Smooth muscle cell (in vitro differentiated cells): Measurements from ENCODE around the gene RNF220. TPM values are rescaled to one million over a fixed set of nuclear protein-coding genes. Genes with fewer than 3 reads are reported as not detected.

Source experiments
- DNase-seq: peaks from one replicate; lab custom pipeline; 2025; ENCODE audit not compliant: unreplicated experiment; lab: John Stamatoyannopoulos, UW
- H2AFZ ChIP-seq: fragments of 200-600 bp; sonication (generic); 2 replicates; pipeline ENCODE4 v1.6.0; 2016; ENCODE audit warnings: antibody characterized with exemption, low read depth, mild to moderate bottlenecking
- H3F3A ChIP-seq: fragments of 200-600 bp; sonication (generic); 2 replicates; pipeline ENCODE4 v1.6.0; 2017; ENCODE audit warnings: antibody characterized with exemption, low read depth
- H3K27ac ChIP-seq: fragments of 200-600 bp; sonication (generic); 2 replicates; pipeline ENCODE4 v1.5.1; 2016; ENCODE audit warnings: low read depth, mild to moderate bottlenecking
- H3K27me3 ChIP-seq: fragments of 200-600 bp; sonication (generic); 2 replicates; pipeline ENCODE4 v1.6.1; 2016; ENCODE audit warnings: low read depth, mild to moderate bottlenecking
- H3K36me3 ChIP-seq: fragments of 200-600 bp; sonication (generic); 2 replicates; pipeline ENCODE4 v1.5.1; 2016; ENCODE audit warnings: low read depth
- H3K4me1 ChIP-seq: fragments of 200-600 bp; sonication (generic); 2 replicates; pipeline ENCODE4 v1.5.1; 2016; ENCODE audit warnings: low read depth
- H3K4me2 ChIP-seq: fragments of 200-600 bp; sonication (generic); 2 replicates; pipeline ENCODE4 v1.6.0; 2016; ENCODE audit warnings: mild to moderate bottlenecking
- H3K4me3 ChIP-seq: fragments of 200-600 bp; sonication (generic); 2 replicates; pipeline ENCODE4 v1.5.1; 2016; ENCODE audit warnings: mild to moderate bottlenecking
- H3K79me2 ChIP-seq: fragments of 200-600 bp; sonication (generic); 2 replicates; pipeline ENCODE4 v1.6.0; 2016; ENCODE audit warnings: low read depth, mild to moderate bottlenecking
- H3K9ac ChIP-seq: fragments of 200-600 bp; sonication (generic); 2 replicates; pipeline ENCODE4 v1.6.0; 2016; ENCODE audit warnings: low read depth
- H3K9me3 ChIP-seq: fragments of 200-600 bp; sonication (generic); replicated peaks from 2 replicates; pipeline ENCODE4 v1.5.1; 2016; ENCODE audit warnings: low read depth
- H4K20me1 ChIP-seq: fragments of 200-600 bp; sonication (generic); 2 replicates; pipeline ENCODE4 v1.6.0; 2016; ENCODE audit warnings: low read depth
- WGBS: methylation state at CpG from one replicate; pipeline ENCODE4 v1.1.7; 2016; ENCODE audit warnings: low lambda C conversion rate; 5-methylcytosine and 5-hydroxymethylcytosine counted together
- polyA plus RNA-seq: library from polyadenylated mRNA; unstranded; fragments of >200 nt; fragmentation: Nextera tagmentation; extraction: Ambion mirVana; gene quantifications from 2 replicates; pipeline ENCODE4 v1.2.1, GENCODE V29; 2016
- total RNA-seq: library from RNA; depleted of rRNA; stranded (reverse); fragments of >200 nt; gene quantifications from 2 replicates; pipeline ENCODE4 v1.2.3, GENCODE V29; 2014
- TF ChIP-seq, protein P1 (sequence below): fragments of 200-600 bp; sonication (generic); IDR thresholded peaks from 2 replicates; pipeline ENCODE4 v1.5.1; 2017; ENCODE audit warnings: borderline replicate concordance, mild to moderate bottlenecking, antibody characterized with exemption; ENCODE audit not compliant: insufficient read depth, poor library complexity, severe bottlenecking

Gene RNF220
- total and polyA plus RNA-seq, 2 experiments from 2014 or later, result 65.8 to 71.1 TPM

DNA sequence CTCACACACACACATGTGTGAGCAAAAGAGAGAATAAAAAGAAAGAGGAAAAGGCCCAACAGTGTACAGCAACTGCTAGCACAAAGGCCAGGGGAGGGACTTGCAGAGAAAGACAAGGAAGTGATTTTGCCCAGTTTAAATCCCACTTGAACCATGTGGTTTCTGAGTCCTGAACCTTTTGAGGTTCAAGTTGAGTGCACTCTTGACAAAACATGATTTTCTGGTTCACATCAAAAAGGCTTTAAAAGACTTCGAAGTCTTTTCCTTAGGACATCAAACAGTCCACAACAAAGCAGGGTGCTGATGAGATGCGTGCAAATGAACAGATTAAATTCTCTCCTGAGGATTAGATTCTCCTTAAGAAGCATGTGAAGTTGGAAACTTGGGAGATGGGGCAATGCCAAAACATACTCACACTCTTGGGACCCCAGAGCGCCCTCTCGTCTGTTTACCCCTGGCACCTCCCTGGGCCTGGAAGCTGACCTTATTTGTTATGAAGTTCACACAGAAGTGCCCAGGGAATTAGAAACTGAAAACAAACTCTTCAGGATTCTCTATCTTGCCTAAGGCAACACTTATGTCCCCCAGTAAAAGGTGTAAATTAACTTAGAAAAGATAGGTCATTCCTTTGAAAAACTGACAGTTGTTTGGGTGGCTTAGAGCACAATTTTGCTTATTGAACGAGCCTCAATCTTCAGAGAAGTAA lies 31.5 kb downstream of the RNF220 start:
- Histone ChIP-seq H3K4me2 (no peak overlapping the region), H3K27me3 (peaks cover 14% of the 10 kb centered on the region), H3K27ac (no peak overlapping the region), H3K9me3 (no peaks in the 10 kb centered on the region), H3K36me3 (no peaks in the 10 kb centered on the region), H3K4me3 (no peak overlapping the region), H3K9ac (no peak overlapping the region), H3K4me1 (no peaks in the 10 kb centered on the region), H2AFZ (peak overlapping the region; percentile 37), H4K20me1 (no peaks in the 10 kb centered on the region), H3F3A (no peaks in the 10 kb centered on the region), H3K79me2 (no peaks in the 10 kb centered on the region)
- DNase-seq, result no peak
- WGBS, result 79% methylated on average over 5 of the region's 5 CpGs
- TF ChIP-seq, protein P1, sequence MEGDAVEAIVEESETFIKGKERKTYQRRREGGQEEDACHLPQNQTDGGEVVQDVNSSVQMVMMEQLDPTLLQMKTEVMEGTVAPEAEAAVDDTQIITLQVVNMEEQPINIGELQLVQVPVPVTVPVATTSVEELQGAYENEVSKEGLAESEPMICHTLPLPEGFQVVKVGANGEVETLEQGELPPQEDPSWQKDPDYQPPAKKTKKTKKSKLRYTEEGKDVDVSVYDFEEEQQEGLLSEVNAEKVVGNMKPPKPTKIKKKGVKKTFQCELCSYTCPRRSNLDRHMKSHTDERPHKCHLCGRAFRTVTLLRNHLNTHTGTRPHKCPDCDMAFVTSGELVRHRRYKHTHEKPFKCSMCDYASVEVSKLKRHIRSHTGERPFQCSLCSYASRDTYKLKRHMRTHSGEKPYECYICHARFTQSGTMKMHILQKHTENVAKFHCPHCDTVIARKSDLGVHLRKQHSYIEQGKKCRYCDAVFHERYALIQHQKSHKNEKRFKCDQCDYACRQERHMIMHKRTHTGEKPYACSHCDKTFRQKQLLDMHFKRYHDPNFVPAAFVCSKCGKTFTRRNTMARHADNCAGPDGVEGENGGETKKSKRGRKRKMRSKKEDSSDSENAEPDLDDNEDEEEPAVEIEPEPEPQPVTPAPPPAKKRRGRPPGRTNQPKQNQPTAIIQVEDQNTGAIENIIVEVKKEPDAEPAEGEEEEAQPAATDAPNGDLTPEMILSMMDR, result no peak

DNA sequence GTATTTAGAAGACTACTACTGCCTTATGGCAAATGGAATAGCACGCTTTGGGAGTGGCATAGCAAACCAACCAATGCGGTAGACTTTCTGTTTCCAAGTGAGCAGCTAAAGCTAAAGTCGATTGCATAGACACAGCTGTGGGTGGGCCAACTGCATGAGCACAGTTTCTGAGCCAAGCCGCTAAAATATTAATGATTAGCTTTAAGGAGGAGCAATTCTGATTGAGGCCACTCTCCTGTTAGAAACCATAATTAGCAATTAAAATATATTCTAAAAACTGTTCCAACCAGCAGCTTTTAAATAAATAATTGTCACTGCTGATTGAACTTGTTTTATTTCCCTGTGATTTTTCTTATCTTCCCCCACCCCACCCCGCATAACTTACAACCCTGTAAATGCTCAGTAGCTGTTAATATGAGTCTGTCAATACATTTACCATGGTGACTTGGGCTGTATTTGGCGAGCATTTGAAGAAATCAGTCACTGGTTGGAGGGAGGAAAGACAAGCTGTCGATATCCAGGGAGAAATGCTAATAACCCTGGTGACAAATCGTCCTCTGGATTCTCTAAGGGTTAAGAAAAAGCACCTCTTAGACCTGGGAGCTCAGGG lies 32.2 kb downstream of the RNF220 start:
- 56% methylated on average over 8 of the region's 8 CpGs for WGBS
- Histone ChIP-seq H3K79me2 (no peaks in the 10 kb centered on the region), H2AFZ (no peak overlapping the region), H4K20me1 (no peaks in the 10 kb centered on the region), H3K9ac (no peak overlapping the region), H3K4me1 (no peaks in the 10 kb centered on the region), H3K9me3 (no peaks in the 10 kb centered on the region), H3K27me3 (peaks cover 19% of the 10 kb centered on the region), H3K27ac (no peak overlapping the region), H3K36me3 (no peaks in the 10 kb centered on the region), H3K4me3 (no peak overlapping the region), H3K4me2 (no peak overlapping the region), H3F3A (no peaks in the 10 kb centered on the region)
- DNase-seq, result no peak
- TF ChIP-seq, protein P1, result no peak

GRCh38 chr1:44442791-44443190 lies 37.7 kb downstream of the RNF220 start:
- no peak for DNase-seq
- H3K4me3 ChIP-seq, result no peak overlapping the region
- TF ChIP-seq, protein P1, result no peak
- no peak overlapping the region for H3K4me2 ChIP-seq
- H3K79me2 ChIP-seq, result no peaks in the 10 kb centered on the region
- no peak overlapping the region for H2AFZ ChIP-seq
- H4K20me1 ChIP-seq, result no peaks in the 10 kb centered on the region
- no peaks in the 10 kb centered on the region for H3K9me3 ChIP-seq
- H3K4me1 ChIP-seq, result no peaks in the 10 kb centered on the region
- WGBS, result 94% methylated on average over 1 of the region's 1 CpG
- H3K27ac ChIP-seq, result no peak overlapping the region
- no peaks in the 10 kb centered on the region for H3K36me3 ChIP-seq
- no peak overlapping the region for H3K9ac ChIP-seq
- peaks cover 35% of the 10 kb centered on the region for H3K27me3 ChIP-seq
- H3F3A ChIP-seq, result no peaks in the 10 kb centered on the region
